Adrenal gland (tissue), 12 donors: ENCODE data around the gene SLC2A6. TPM values are rescaled to one million over a fixed set of nuclear protein-coding genes. Genes with fewer than 3 reads are reported as not detected.

Experiments
- DNase-seq, 7 donors: peaks; one replicate each; pipeline ENCODE4 v3.0.0-alpha.2; 2019 to 2020
- H3K27ac ChIP-seq, 5 donors: fragments of 200-600 bp; sonication (generic) in 4 of 5; 1 replicate in 3 of 5; 2 replicates in 2 of 5; pipeline versions ENCODE4 v1.5.1 to v1.8.0; 2016 to 2020; ENCODE audit warnings: mild to moderate bottlenecking in 1 of 5
- H3K27me3 ChIP-seq: fragments of 200-600 bp; 2 replicates; pipeline ENCODE4 v1.8.0; 2021
- H3K36me3 ChIP-seq, 2 donors: fragments of 200-600 bp; replicated peaks in 1 of 2; 1 replicate in 1 of 2; 2 replicates in 1 of 2; pipeline versions ENCODE4 v1.5.1 to v1.8.0; 2018 to 2022
- H3K4me1 ChIP-seq, 2 donors: fragments of 200-600 bp; replicated peaks in 1 of 2; 1 replicate in 1 of 2; 2 replicates in 1 of 2; pipeline versions ENCODE4 v1.5.1 to v1.8.0; 2018 to 2021
- H3K4me3 ChIP-seq, 4 donors: fragments of 200-600 bp; sonication (generic) in 3 of 4; one replicate each; pipeline ENCODE4 v1.5.1; 2016 to 2018
- H3K9me3 ChIP-seq, 3 donors: fragments of 200-600 bp; sonication (generic) in 1 of 3; replicated peaks in 1 of 3; 1 replicate in 2 of 3; 2 replicates in 1 of 3; pipeline versions ENCODE4 v1.5.1 to v1.8.0; 2016 to 2021
- POLR2A ChIP-seq, 2 donors: fragments of 450-650 bp; IDR thresholded peaks; one replicate each; pipeline ENCODE4 v1.6.1; 2017; ENCODE audit warnings: antibody characterized with exemption in 2 of 2, mild to moderate bottlenecking in 2 of 2, moderate library complexity in 1 of 2
- WGBS, 4 donors: extraction: QIAGEN DNeasy Blood & Tissue Kit in 2 of 4; methylation state at CpG; one replicate each; pipeline versions ENCODE4 v1.1.5 to v1.1.7; 2013 to 2017; 5-methylcytosine and 5-hydroxymethylcytosine counted together
- intact Hi-C, 2 donors: fragments of 100-400 bp; cut with DNase I; formaldehyde crosslinking; loops; one replicate each; pipeline versions ENCODE4 v1.14.1 to v1.15.0; 2022 to 2023
- polyA plus RNA-seq, 3 donors: library from polyadenylated mRNA; stranded (reverse); fragments of 200-250 nt in 2 of 3; fragments of 350-450 nt in 1 of 3; fragmentation: Illumina TruSeq in 1 of 3; extraction: RNeasy Lipid Tissue Mini Kit (QIAGEN cat#74804) in 1 of 3; gene quantifications; one replicate each; pipeline ENCODE4 v1.2.3, GENCODE V29; 2013 to 2014
- total RNA-seq, 9 donors: library from RNA; depleted of rRNA in 4 of 9; stranded (reverse); fragments of >200 nt in 4 of 9; fragments of 120-200 nt in 1 of 9; fragmentation: NEBNext Ultra II Directional in 1 of 9; extraction: Animal tissue kit (Norgen Biotek cat#: 25700) in 1 of 9; gene quantifications; one replicate each; pipeline versions ENCODE4 v1.1.0 to v1.2.4, GENCODE V29; 2013 to 2023
- TF ChIP-seq, protein P1 (sequence below), 6 experiments: fragments of 450-650 bp in 4 of 6; fragments of 200-600 bp in 2 of 6; sonication (generic) in 1 of 6; IDR thresholded peaks; 1 replicate in 5 of 6; 2 replicates in 1 of 6; pipeline versions ENCODE4 v1.5.1 to v1.8.0; 2016 to 2021; ENCODE audit warnings: antibody characterized with exemption in 6 of 6, mild to moderate bottlenecking in 2 of 6, moderate library complexity in 1 of 6
- donor health status: healthy with polysubstance abuse.
- donor health status: Bipolar disorder and iron deficiency.
- donor health status: DM: yes; HTN: yes; CAD: no.
- donor health status: DM: no; HTN: no; CAD: no.
- donor health status: DM: no; HTN: no; CAD: no.
- donor health status: DM: yes; HTN: yes; CAD: no.

SLC2A6 gene
- total and polyA plus RNA-seq, 12 donors, result 1.4 to 79.1 (median 5.8) TPM

DNA sequence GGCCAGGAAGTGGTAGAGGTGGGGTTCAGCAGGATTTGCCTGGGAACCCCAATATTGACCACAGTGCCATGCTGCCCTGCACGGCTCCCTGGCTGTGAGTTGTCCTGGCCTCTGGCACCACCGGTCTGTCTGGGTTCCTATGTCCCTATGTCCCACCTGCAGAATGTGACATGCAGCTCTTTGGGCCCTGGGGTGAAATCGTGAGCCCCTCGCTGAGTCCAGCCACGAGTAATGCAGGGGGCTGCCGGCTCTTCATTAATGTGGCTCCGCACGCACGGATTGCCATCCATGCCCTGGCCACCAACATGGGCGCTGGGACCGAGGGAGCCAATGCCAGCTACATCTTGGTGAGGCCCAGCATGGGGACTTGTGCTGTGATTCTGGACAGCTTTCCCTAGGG is 21.2 kb downstream of the SLC2A6 start:
- Histone ChIP-seq H3K27me3 (no peaks in the 10 kb centered on the region), H3K9me3 (no peaks in the 10 kb centered on the region), H3K36me3 (no peaks in the 10 kb centered on the region), H3K27ac (no peak overlapping the region), H3K4me3 (no peak overlapping the region), H3K4me1 (peaks cover 0 to 21% of the 10 kb centered on the region in 2 donors)
- 89 to 100% (median 92%) methylated on average over 1 to 11 of the region's 11 CpGs for WGBS, 4 donors
- DNase-seq, result no peak
- intact Hi-C loops, result no loop called here
- TF ChIP-seq POLR2A (IDR thresholded peaks at IDR 0.05), result no peak
- TF ChIP-seq, protein P1, sequence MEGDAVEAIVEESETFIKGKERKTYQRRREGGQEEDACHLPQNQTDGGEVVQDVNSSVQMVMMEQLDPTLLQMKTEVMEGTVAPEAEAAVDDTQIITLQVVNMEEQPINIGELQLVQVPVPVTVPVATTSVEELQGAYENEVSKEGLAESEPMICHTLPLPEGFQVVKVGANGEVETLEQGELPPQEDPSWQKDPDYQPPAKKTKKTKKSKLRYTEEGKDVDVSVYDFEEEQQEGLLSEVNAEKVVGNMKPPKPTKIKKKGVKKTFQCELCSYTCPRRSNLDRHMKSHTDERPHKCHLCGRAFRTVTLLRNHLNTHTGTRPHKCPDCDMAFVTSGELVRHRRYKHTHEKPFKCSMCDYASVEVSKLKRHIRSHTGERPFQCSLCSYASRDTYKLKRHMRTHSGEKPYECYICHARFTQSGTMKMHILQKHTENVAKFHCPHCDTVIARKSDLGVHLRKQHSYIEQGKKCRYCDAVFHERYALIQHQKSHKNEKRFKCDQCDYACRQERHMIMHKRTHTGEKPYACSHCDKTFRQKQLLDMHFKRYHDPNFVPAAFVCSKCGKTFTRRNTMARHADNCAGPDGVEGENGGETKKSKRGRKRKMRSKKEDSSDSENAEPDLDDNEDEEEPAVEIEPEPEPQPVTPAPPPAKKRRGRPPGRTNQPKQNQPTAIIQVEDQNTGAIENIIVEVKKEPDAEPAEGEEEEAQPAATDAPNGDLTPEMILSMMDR (IDR thresholded peaks at IDR 0.05), result no peak

DNA sequence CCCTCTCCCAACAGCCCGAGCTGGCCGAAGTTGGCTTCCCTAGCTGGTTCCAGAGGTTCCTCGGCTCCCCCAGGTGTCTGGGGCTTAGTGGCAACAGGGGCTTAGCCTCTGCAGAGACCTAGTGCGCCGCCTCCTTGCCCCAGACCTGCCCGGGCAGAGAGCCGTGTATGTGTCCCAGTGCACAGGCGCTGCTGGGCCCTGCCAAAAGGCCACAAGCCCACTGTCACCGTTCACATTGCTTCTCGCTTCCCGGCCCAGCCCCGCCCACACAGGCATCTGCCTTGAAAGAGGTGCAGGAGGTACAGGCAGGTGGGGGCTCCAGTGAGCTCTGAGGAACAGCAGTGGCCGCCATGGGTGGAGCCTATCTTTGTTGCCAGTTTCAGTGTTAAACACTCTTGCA is 21.7 kb downstream of the SLC2A6 start:
- intact Hi-C loops, result no loop called here
- 78 to 95% (median 88%) methylated on average over 6 to 13 of the region's 13 CpGs for WGBS, 4 donors
- H3K36me3 ChIP-seq, result no peaks in the 10 kb centered on the region
- H3K4me3 ChIP-seq, result no peak overlapping the region
- no peak for TF ChIP-seq POLR2A (IDR thresholded peaks at IDR 0.05)
- TF ChIP-seq, protein P1 (IDR thresholded peaks at IDR 0.05), result no peak
- H3K9me3 ChIP-seq, result no peaks in the 10 kb centered on the region
- no peaks in the 10 kb centered on the region for H3K27me3 ChIP-seq
- peaks cover 0 to 21% of the 10 kb centered on the region in 2 donors for H3K4me1 ChIP-seq
- no peak overlapping the region for H3K27ac ChIP-seq
- no peak for DNase-seq

DNA sequence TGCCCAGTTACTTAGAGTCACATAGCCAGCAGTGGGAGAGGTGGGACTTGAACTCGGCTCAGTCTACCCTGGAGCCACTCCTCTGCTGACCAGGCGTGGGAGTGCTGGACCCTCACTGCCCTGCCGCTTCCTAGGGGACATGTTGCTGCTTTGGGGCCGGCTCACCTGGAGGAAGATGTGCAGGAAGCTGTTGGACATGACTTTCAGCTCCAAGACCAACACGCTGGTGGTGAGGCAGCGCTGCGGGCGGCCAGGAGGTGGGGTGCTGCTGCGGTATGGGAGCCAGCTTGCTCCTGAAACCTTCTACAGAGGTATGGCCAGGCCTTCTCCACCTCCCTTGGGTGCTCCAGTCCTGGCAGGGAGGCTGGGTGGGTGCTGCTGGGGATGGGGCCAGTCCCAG is 22.5 kb downstream of the SLC2A6 start:
- Histone ChIP-seq H3K4me1 (peaks cover 0 to 20% of the 10 kb centered on the region in 2 donors), H3K36me3 (no peaks in the 10 kb centered on the region), H3K9me3 (no peaks in the 10 kb centered on the region), H3K4me3 (no peak overlapping the region), H3K27ac (no peak overlapping the region), H3K27me3 (no peaks in the 10 kb centered on the region)
- 90 to 96% (median 94%) methylated on average over 7 to 9 of the region's 9 CpGs for WGBS, 4 donors
- intact Hi-C loops, result no loop called here
- TF ChIP-seq, protein P1 (IDR thresholded peaks at IDR 0.05), result no peak
- no peak for TF ChIP-seq POLR2A (IDR thresholded peaks at IDR 0.05)
- DNase-seq, result no peak

DNA sequence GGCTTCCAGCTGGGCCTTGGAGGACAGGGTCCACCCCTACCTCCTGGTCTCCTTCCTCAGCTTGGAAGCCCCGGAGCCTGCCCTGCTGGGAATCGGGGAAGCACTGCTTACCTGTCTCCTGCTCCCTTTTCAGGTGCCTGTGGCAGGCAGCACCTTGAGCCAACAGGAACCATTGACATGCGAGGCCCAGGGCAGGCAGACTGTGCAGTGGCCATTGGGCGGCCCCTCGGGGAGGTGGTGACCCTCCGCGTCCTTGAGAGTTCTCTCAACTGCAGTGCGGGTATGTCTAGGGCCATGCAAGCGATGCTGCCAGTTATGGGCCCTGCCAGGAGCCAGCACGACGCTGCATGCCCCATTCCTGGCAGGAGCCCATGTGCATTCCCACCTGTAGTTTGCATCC is 23.0 kb downstream of the SLC2A6 start:
- intact Hi-C loops, result no loop called here
- no peak for TF ChIP-seq POLR2A (IDR thresholded peaks at IDR 0.05)
- TF ChIP-seq, protein P1 (IDR thresholded peaks at IDR 0.05), result no peak
- WGBS, 4 donors, result 75 to 95% (median 88%) methylated on average over 3 to 11 of the region's 11 CpGs; no CpG with 5 or more reads in 1 of the 4 donors

More for the DNA sequence above, 23.0 kb downstream of the SLC2A6 start:
- DNase-seq, result no peak
- Histone ChIP-seq H3K9me3 (no peaks in the 10 kb centered on the region), H3K4me1 (peaks cover 0 to 16% of the 10 kb centered on the region in 2 donors), H3K4me3 (no peak overlapping the region), H3K27me3 (no peaks in the 10 kb centered on the region), H3K36me3 (no peaks in the 10 kb centered on the region), H3K27ac (no peak overlapping the region)
